T-helper 9 cell (primary cell): Measurements from ENCODE around the gene KRT73.

Experiments
- DNase-seq: peaks from one replicate; pipeline ENCODE4 v3.0.0-alpha.2; 2020

Gene KRT73

DNA sequence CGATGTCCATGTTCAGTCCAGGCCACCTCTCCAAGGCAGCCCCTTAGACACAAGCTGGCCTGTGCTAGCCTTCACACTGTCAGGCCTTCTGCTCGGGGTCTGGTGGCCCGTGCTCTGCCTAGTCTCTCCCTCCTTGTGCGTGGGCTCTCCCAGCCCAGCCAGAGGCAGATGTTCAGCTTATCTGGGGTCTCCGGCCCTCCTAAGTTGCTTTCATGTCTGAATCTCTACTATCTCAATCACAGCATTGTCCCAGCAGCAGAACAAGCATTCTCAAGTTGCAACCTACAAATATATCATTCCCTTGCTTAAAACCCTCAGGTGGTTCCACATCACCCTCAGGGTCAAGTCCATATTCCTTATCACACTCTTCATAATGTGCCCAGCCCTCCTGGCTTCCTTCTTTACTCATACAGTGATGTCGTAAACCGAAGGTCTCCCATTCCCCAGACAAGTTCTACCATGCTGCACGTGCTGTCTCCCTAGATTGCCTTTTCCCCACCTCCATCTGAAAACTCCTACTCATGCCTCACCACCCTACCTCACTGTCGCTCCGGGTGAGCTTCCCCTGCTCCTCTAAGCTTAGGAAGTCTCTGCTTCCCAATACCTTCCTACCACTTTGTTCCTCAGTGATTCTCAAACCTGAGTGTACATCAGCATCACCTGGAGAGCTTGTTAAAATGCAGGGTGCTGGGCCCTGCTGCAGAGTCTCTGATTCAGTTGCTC, 1.5 kb downstream of the KRT73 start:
- no peak for DNase-seq

DNA sequence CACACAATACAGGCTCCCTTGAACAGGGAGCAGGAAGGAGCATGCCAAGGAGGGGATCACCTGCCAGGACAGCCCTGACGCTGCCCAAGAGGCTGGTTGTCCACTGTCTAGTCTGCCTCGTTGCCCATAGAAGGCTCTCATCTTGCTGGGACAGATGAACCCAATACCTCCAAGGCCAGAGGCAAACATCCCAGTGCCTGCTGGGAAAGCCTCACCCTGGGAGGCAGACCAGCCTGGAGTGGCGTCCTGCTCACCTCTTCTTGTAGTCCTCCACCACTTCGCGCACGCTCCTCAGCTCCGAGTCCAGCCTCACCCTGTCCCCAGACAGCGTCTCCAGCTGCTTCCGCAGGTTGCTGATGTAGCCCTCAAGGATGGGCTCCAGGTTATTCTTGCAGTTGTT, 2.4 kb downstream of the KRT73 start:
- no peak for DNase-seq

GRCh38 chr12:52615208-52615868, 3.0 kb downstream of the KRT73 start:
- DNase-seq: no peak

- no peak for DNase-seq
Observed at GRCh38 chr12:52614381-52615207, 3.8 kb downstream of the KRT73 start.

GRCh38 chr12:52613384-52614030, 4.9 kb downstream of the KRT73 start:
- DNase-seq: no peak

DNA sequence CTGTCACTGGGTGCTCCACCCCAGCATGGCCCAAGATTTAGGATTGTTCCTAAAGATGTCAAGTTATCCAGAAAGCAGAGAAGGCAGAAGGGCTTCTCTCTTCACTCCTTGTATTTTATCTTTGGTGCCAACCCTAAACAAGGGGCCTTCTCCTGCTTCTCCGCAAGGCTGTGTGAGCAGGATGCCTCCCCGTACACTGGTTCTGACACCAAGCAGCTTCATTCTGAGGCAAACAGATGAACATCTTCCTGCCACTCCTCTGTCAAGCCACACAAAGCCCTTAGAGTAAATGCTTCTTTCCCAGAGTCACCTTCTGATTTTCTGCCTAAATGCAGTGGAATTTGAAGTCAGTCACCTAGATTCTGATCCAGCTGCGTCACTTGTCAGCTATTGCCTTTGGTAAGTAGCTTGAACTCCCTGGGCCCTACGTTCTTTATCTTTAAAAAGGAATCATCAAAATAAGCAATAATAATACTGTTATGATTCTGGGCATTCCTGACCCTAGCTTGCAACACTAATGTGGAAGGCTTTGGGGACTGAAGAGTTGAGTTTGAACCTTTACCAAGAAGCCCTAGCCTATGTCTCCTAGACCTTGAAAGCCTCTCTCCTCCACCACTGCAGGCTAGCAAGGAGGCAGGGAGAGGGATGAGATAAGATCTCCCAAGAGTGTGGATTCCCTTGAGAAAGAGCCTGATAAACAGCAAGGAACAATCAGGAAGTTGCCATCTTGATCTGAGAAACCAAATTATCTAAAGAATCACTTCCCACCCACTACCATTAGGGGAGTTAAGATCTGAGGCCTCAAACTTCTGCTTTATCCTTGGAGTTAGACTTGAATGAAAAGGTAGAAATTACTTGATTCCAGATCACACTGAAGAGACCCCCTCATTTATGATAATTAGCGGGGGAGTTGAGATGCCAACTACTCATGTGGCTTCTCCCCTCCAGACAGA, 5.7 kb downstream of the KRT73 start:
- no peak for DNase-seq

GRCh38 chr12:52611080-52611468, 7.3 kb downstream of the KRT73 start:
- no peak for DNase-seq

DNA sequence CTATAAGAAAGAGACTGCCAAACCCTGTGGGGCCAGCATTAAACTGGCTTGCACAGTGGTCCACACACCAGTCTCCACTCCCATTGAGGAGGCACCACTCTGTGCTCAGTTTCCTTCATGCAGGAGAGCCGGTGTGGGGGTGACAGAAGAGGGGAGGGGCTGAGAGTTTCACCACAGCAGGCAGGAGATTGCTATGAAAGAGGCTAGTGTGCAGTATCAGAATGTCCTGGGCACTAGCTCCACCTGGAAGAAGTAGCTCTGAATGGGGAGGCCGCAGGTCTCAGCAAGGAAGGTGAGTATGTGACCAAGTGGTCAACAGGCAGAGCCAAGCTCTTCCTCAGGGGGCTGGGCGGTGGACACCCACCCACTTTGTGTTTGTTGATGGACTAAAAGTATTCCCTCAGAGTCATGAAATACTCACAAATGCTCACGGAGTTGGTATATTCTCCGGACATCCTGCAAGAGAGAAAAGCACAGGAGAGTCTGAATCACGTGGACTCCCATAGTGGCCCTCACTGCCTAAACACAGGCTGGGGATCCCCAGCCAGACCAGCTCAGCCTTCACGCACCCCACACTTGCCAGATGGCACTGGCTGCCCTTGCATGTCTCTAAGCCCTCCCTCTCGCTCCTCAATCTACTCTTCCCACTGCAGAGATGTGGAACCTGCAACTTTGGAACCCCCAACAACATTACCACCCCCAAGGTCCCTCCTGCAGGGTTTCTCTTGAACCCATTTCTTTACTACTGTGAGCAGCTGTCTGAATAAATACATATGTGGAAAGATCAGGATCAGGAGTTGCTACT, 9.3 kb downstream of the KRT73 start:
- no peak for DNase-seq

DNA sequence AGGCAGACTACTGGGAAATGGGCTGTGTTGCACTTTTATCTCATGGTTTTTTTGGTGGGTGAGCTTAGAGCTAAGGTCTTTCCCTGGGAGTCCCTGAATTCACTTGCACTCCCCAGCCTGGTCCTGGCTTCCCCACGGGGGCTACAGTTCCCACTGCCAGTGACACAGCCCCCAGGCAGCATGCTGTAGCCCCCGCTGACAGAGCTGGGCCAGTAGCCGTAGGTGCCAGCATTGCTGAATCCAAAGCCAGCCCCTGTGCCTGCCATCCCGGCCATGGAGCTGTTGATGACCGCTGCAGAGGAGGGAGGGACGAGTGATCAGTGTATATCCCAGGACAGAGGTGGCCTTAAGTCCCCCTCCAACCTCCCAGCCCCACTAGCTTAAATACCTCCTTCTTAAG, 10.2 kb downstream of the KRT73 start:
- no peak for DNase-seq

GRCh38 chr12:52607314-52607713, 11.0 kb downstream of the KRT73 start:
- DNase-seq: no peak

- no peak for DNase-seq
Observed at GRCh38 chr12:52606581-52607218, 11.7 kb downstream of the KRT73 start.

DNA sequence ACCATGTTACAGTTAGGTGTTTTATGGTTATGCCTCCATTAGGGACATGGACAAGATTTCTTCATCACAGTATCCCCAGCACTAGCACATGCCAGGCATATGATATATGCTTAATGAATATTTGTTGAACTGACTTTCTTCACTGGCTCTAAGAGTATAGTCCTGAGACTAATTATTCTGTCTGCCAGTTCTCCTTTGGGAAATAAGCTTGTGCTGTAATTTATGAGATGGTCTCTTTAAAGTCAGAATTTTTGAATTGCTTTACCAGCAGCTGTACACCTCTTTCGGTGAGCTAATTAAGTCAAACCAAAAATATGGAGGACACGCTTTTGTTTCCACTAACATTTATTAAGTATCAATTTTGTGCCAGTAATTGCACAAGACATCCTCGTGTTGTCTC, 12.3 kb downstream of the KRT73 start:
- DNase-seq: no peak

GRCh38 chr12:52605542-52605941, 12.8 kb downstream of the KRT73 start:
- no peak for DNase-seq

DNA sequence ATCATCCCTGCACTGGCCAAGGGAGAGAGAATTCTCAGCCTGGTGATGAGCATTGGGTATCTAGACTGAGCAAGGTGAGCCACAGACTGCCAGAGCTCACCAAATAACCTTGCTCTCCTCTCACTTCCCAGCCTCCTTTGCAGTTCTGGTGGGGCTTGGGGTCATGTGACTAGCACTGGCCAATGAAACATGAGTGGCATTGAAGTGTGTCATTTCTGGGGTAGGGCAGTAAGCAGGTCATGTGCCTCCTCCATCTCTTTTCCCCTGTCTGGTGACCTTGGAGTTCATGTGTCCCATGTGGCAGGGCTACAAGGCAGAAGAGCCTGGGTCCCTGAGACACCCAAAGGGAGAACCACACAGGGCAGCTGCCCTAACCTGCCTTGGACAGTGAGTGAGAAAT, 13.5 kb downstream of the KRT73 start:
- DNase-seq: no peak

DNA sequence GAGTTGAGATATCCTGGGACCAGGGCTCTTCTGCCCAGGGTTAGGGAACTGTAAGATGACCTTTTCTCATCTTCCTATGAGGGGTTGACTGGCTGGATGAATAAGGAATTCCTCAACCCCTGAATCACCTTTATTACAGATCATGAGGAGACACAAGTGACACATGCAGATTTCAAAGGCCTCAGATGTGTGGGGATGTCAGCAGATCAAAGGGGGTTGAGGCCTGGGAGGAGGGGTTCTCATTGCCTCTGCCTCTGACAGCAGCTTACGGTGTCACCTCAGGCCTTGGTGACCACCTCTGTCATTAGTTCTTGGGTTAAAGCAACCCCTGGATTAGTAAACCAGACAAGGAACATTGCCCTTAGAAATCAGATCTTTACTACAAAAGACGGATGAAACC, 15.0 kb downstream of the KRT73 start:
- no peak for DNase-seq

DNA sequence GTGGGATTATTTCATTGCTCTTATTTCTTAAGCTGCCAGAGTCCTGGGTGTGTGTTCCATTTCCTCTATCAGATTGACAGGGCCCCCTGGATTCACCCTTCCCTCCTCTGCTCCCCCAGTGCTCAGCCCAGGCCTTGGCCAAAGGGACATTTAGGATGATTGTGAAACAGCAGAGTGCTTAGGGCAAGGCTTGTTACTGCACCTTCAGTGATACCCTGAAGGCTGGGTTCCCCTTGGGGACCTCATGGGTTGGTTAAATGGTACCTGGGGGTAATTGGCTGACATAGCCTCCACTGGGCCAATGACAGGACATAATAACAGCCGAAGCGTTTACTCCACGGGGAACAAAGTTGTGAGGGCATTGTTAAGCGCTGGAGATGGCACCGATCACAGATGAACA, 15.8 kb downstream of the KRT73 start:
- DNase-seq: no peak

DNA sequence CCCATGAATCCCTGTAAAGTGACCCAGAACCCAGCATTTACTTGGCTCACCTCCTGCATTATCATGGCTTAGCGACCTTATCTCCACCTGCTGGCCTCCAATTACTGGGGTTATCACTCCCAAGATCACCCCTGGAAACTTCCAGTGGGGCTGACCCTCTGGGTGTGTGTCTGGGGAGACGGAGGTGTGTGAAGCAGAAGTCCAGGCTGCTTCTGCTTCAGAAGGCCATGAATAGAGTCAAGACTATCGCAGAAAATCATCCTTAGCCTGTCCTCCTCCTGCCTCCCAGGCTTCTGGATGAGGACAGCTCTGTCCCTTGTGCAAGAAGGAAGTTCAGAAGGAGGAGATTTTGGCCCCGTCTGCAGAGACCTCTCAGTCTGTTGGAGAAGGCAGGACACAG, 16.7 kb downstream of the KRT73 start:
- DNase-seq: no peak

- no peak for DNase-seq
Observed at GRCh38 chr12:52600941-52601481, 17.3 kb downstream of the KRT73 start, which contains the start of gene KRT72. Gene KRT72, minus strand, starts transcription at chr12:52601463. Its CDS starts 11 bp downstream, at chr12:52601452.

DNA sequence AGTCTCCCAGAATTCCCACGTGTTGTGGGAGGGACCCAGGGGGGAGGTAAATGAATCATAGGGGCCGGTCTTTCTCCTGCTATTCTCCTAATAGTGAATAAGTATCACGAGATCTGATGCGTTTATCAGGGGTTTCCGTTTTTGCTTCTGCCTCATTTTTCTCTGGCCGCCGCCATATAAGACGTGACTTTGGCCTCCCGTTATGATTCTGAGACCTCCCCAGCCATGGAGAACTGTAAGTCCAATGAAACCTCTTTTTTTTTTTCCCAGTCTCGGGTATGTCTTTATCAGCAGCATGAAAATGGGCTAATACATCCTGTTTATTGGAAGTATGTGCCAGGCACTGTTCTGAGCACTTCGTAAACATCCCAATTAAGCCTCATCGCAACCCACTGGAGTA, 17.9 kb downstream of the KRT73 start:
- no peak for DNase-seq

GRCh38 chr12:52600071-52600470, 18.3 kb downstream of the KRT73 start:
- no peak for DNase-seq
